ENCODE data around the gene CCS. TPM values are rescaled to one million over a fixed set of nuclear protein-coding genes. Genes with fewer than 3 reads are reported as not detected.
A peak's percentile ranks its signal among the peaks of the same experiment; 100 is the strongest.

The CCS gene
- total and polyA plus RNA-seq, 9 of the 15 experiments (the other 6 are each of a cell fraction or from before 2014, with no cell fraction given), result 1.1 to 46.6 (median 26.8) TPM

DNA sequence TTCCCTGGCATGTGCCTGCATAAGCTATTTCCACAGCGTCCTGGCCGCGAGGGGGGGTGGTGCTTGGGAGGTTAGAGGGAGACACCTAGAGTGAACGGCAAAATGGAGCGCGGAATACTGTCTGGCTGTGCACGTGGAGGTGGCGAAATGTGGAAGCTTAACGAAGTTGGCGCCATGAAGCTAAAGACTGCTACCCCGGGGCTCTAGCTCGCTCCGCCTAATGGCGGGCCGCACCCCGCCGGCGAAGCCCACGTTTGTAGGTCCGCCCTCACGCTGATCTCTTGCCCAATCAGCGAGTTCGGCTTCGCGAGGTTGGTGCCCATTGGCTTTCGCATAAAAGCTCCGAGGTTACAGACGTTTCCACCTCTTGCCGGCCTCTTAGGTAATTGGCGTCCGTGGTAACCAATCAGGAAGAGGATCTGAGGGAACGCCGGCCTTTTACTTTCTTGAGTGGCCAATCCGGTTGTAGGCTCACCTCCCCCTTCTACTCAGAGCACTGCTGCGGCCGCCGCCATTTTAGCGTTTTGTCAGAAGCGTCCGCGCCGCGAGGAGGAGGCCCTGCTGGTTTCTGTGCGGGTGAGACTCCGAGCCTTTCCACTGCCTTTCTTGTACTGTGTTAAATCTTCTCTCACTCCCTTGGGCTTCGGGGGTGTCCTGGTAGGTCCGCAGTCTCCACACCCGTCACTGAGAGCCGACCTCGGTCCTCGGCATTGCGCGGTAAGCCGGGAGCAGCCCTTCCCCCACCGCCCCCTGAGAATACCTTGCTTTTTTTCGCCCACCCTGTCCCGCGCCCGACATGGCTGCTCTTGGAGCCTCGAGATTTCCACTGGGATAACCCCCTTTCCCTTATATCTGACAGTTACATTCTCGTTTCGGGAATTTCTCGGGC is 45.4 kb downstream of the CCS start, which contains the start of gene RBM4 (continued):
- no peak for TF ChIP-seq GABPB2 (CRISPR knock-in tag; conservative IDR thresholded peaks at IDR 0.05)
- peak; percentile 96 for TF ChIP-seq POLR2A (conservative IDR thresholded peaks at IDR 0.05)
- TF ChIP-seq POLR2AphosphoS2 (IDR thresholded peaks at IDR 0.05; ENCODE audit: low read length), result peak; percentile 99
- TF ChIP-seq CBFB (CRISPR knock-in tag; IDR thresholded peaks at IDR 0.05), result no peak; the same call in 1 of the 2 replicates
- no peak for TF ChIP-seq ARID1B (IDR thresholded peaks at IDR 0.05)
- TF ChIP-seq, protein P1, sequence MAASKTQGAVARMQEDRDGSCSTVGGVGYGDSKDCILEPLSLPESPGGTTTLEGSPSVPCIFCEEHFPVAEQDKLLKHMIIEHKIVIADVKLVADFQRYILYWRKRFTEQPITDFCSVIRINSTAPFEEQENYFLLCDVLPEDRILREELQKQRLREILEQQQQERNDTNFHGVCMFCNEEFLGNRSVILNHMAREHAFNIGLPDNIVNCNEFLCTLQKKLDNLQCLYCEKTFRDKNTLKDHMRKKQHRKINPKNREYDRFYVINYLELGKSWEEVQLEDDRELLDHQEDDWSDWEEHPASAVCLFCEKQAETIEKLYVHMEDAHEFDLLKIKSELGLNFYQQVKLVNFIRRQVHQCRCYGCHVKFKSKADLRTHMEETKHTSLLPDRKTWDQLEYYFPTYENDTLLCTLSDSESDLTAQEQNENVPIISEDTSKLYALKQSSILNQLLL (CRISPR knock-in tag; IDR thresholded peaks at IDR 0.05; ENCODE audit: borderline replicate concordance), result no peak
- no peak for TF ChIP-seq XRCC5 (IDR thresholded peaks at IDR 0.05; ENCODE audit: low read depth, low read length)
- TF ChIP-seq TAF7 (tag; IDR thresholded peaks at IDR 0.05), result peak; percentile 81
- no peak for TF ChIP-seq TCFL5 (CRISPR knock-in tag; conservative IDR thresholded peaks at IDR 0.05)
- TF ChIP-seq, protein P2, sequence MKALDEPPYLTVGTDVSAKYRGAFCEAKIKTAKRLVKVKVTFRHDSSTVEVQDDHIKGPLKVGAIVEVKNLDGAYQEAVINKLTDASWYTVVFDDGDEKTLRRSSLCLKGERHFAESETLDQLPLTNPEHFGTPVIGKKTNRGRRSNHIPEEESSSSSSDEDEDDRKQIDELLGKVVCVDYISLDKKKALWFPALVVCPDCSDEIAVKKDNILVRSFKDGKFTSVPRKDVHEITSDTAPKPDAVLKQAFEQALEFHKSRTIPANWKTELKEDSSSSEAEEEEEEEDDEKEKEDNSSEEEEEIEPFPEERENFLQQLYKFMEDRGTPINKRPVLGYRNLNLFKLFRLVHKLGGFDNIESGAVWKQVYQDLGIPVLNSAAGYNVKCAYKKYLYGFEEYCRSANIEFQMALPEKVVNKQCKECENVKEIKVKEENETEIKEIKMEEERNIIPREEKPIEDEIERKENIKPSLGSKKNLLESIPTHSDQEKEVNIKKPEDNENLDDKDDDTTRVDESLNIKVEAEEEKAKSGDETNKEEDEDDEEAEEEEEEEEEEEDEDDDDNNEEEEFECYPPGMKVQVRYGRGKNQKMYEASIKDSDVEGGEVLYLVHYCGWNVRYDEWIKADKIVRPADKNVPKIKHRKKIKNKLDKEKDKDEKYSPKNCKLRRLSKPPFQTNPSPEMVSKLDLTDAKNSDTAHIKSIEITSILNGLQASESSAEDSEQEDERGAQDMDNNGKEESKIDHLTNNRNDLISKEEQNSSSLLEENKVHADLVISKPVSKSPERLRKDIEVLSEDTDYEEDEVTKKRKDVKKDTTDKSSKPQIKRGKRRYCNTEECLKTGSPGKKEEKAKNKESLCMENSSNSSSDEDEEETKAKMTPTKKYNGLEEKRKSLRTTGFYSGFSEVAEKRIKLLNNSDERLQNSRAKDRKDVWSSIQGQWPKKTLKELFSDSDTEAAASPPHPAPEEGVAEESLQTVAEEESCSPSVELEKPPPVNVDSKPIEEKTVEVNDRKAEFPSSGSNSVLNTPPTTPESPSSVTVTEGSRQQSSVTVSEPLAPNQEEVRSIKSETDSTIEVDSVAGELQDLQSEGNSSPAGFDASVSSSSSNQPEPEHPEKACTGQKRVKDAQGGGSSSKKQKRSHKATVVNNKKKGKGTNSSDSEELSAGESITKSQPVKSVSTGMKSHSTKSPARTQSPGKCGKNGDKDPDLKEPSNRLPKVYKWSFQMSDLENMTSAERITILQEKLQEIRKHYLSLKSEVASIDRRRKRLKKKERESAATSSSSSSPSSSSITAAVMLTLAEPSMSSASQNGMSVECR (CRISPR knock-in tag; IDR thresholded peaks at IDR 0.05), result no peak
- TF ChIP-seq RFX7 (CRISPR knock-in tag; IDR thresholded peaks at IDR 0.05), result no peak
- no peak for TF ChIP-seq U2AF2 (optimal IDR thresholded peaks at IDR 0.05; ENCODE audit: low read depth, low read length)
- TF ChIP-seq SP2 (IDR thresholded peaks at IDR 0.05; ENCODE audit: extremely low read depth, low read depth, low read length, poor library complexity, severe bottlenecking), result peak; percentile 77
- peak; percentile 83 for TF ChIP-seq CEBPB (tag; IDR thresholded peaks at IDR 0.05)
- TF ChIP-seq ZNF311 (CRISPR knock-in tag; IDR thresholded peaks at IDR 0.05), result no peak
- TF ChIP-seq RB1 (IDR thresholded peaks at IDR 0.05; ENCODE audit: low read depth), result peak; percentile 72
- no peak for TF ChIP-seq POU5F1 (IDR thresholded peaks at IDR 0.05; ENCODE audit: borderline replicate concordance, low read depth, low read length, partially characterized antibody)
- peak; percentile 90 for TF ChIP-seq TBP (optimal IDR thresholded peaks at IDR 0.05; ENCODE audit: low read depth, low read length)
- TF ChIP-seq DACH1 (IDR thresholded peaks at IDR 0.05; ENCODE audit: partially characterized antibody), result no peak
- TF ChIP-seq ZNF274 (IDR thresholded peaks at IDR 0.05; ENCODE audit: borderline replicate concordance, low read depth, low read length), result no peak
- no peak for TF ChIP-seq RAD51 (IDR thresholded peaks at IDR 0.05; ENCODE audit: borderline replicate concordance, low read depth)
- peak; percentile 53 for TF ChIP-seq RBM39 (optimal IDR thresholded peaks at IDR 0.05; ENCODE audit: low read depth, low read length)
- peak; percentile 82 for TF ChIP-seq CHD2 (IDR thresholded peaks at IDR 0.05; ENCODE audit: low read depth, low read length)
- TF ChIP-seq CAMTA2 (CRISPR knock-in tag; conservative IDR thresholded peaks at IDR 0.05), result no peak
- TF ChIP-seq ZNF668 (CRISPR knock-in tag; IDR thresholded peaks at IDR 0.05), result no peak
